Breast epithelium (tissue), 4 donors: ENCODE results near the gene LMCD1. TPM values are rescaled to one million over a fixed set of nuclear protein-coding genes. Genes with fewer than 3 reads are reported as not detected.
"Not testable (repeated sequence)": the region's sequence is repeated elsewhere in the genome, so short reads cannot be mapped to it uniquely, and the experiment has no call there.

Source experiments
- DNase-seq, 2 donors: peaks; one replicate each; pipeline ENCODE4 v3.0.0-alpha.2; 2019; ENCODE audit warnings: low spot score in 2 of 2
- H3K27ac ChIP-seq, 2 donors: fragments of 200-600 bp; sonication (generic) in 1 of 2; one replicate each; pipeline ENCODE4 v1.5.1; 2016 to 2019; ENCODE audit warnings: mild to moderate bottlenecking in 1 of 2
- H3K27me3 ChIP-seq, 2 donors: fragments of 200-600 bp; sonication (generic) in 1 of 2; one replicate each; pipeline versions ENCODE4 v1.5.1 to v1.6.0; 2017 to 2019; ENCODE audit warnings: control low read depth in 1 of 2, mild to moderate bottlenecking in 1 of 2
- H3K36me3 ChIP-seq: fragments of 200-600 bp; one replicate; pipeline ENCODE4 v1.5.1; 2019
- H3K4me1 ChIP-seq, 2 donors: fragments of 200-600 bp; sonication (generic); one replicate each; pipeline ENCODE4 v1.5.1; 2016 to 2019; ENCODE audit warnings: control low read depth in 1 of 2
- H3K4me3 ChIP-seq, 3 donors: fragments of 200-600 bp; sonication (generic); 1 replicate in 2 of 3; 2 replicates in 1 of 3; pipeline ENCODE4 v1.5.1; 2016 to 2019; ENCODE audit warnings: mild to moderate bottlenecking in 3 of 3, moderate library complexity in 2 of 3
- H3K9me3 ChIP-seq, 2 donors: fragments of 200-600 bp; sonication (generic) in 1 of 2; one replicate each; pipeline ENCODE4 v1.5.1; 2016 to 2019; ENCODE audit warnings: control low read depth in 1 of 2
- CTCF ChIP-seq, 3 donors: fragments of 450-650 bp; IDR thresholded peaks; one replicate each; pipeline ENCODE4 v1.5.1; 2016 to 2017; ENCODE audit warnings: antibody characterized with exemption in 3 of 3, mild to moderate bottlenecking in 3 of 3, moderate library complexity in 3 of 3
- POLR2A ChIP-seq: fragments of 450-650 bp; IDR thresholded peaks from one replicate; pipeline ENCODE4 v1.6.1; 2016; ENCODE audit warnings: antibody characterized with exemption, mild to moderate bottlenecking, moderate library complexity
- POLR2AphosphoS5 ChIP-seq, 3 donors: sonication (generic); formaldehyde crosslinking; IDR thresholded peaks; one replicate each; pipeline ENCODE4 v1.6.1; 2017; ENCODE audit warnings: antibody characterized with exemption in 3 of 3
- intact Hi-C: fragments of 100-400 bp; cut with DNase I; formaldehyde crosslinking; loops from one replicate; pipeline ENCODE4 v1.15.1; 2023; ENCODE audit warnings: low total_unique reads
- total RNA-seq, 3 donors: library from RNA; depleted of rRNA; stranded (reverse); fragments of >200 nt; gene quantifications; one replicate each; pipeline ENCODE4 v1.1.0, GENCODE V29; 2016

Gene LMCD1
- total RNA-seq, 3 donors from 2014 or later: 53.0 to 228 (median 105) TPM

GRCh38 chr3:8579943-8580342 lies 78.3 kb downstream of the LMCD1 start:
- Histone ChIP-seq H3K27me3 (no peaks in the 10 kb centered on the region), H3K36me3 (no peaks in the 10 kb centered on the region), H3K27ac (no peak overlapping the region), H3K9me3 (peaks cover 0 to 7% of the 10 kb centered on the region in 2 donors), H3K4me3 (no peak overlapping the region), H3K4me1 (no peaks in the 10 kb centered on the region)
- intact Hi-C loops: no loop called here
- TF ChIP-seq POLR2A (no peak), POLR2AphosphoS5 (IDR thresholded peaks at IDR 0.05) (no peak), CTCF (IDR thresholded peaks at IDR 0.05) (no peak)
- DNase-seq: no peak

GRCh38 chr3:8580434-8580833 lies 78.8 kb downstream of the LMCD1 start:
- H3K36me3 ChIP-seq, H3K9me3 ChIP-seq, H3K27ac ChIP-seq, DNase-seq, H3K27me3 ChIP-seq, intact Hi-C loops, H3K4me3 ChIP-seq, H3K4me1 ChIP-seq: not testable (repeated sequence)

GRCh38 chr3:8581373-8581772 lies 79.8 kb downstream of the LMCD1 start:
- no peak for DNase-seq
- Histone ChIP-seq H3K4me1 (no peaks in the 10 kb centered on the region), H3K27ac (no peak overlapping the region), H3K36me3 (no peaks in the 10 kb centered on the region), H3K27me3 (no peaks in the 10 kb centered on the region), H3K4me3 (no peak overlapping the region), H3K9me3 (peaks cover 0 to 7% of the 10 kb centered on the region in 2 donors)
- intact Hi-C loops: no loop called here
- TF ChIP-seq CTCF (IDR thresholded peaks at IDR 0.05) (no peak), POLR2A (no peak), POLR2AphosphoS5 (IDR thresholded peaks at IDR 0.05) (no peak)

GRCh38 chr3:8581806-8582445 lies 80.3 kb downstream of the LMCD1 start:
- H3K36me3 ChIP-seq: no peaks in the 10 kb centered on the region
- H3K9me3 ChIP-seq: peaks cover 0 to 7% of the 10 kb centered on the region in 2 donors
- no peaks in the 10 kb centered on the region for H3K27me3 ChIP-seq
- intact Hi-C loops: no loop called here
- H3K4me3 ChIP-seq: no peak overlapping the region
- no peak overlapping the region for H3K27ac ChIP-seq
- no peak for DNase-seq
- TF ChIP-seq POLR2A: no peak
- TF ChIP-seq POLR2AphosphoS5 (IDR thresholded peaks at IDR 0.05): no peak
- TF ChIP-seq CTCF (IDR thresholded peaks at IDR 0.05): no peak
- H3K4me1 ChIP-seq: no peaks in the 10 kb centered on the region

- H3K27me3 ChIP-seq: no peaks in the 10 kb centered on the region
- no peaks in the 10 kb centered on the region for H3K9me3 ChIP-seq
- intact Hi-C loops: no loop called here
- DNase-seq: no peak
- H3K4me3 ChIP-seq: no peak overlapping the region
- H3K27ac ChIP-seq: no peak overlapping the region
- TF ChIP-seq POLR2A: no peak
- TF ChIP-seq POLR2AphosphoS5 (IDR thresholded peaks at IDR 0.05): no peak
- TF ChIP-seq CTCF (IDR thresholded peaks at IDR 0.05): no peak
- H3K4me1 ChIP-seq: no peaks in the 10 kb centered on the region
- no peaks in the 10 kb centered on the region for H3K36me3 ChIP-seq
Measured at GRCh38 chr3:8584661-8585060, 83.0 kb downstream of the LMCD1 start.
